Neural cell (in vitro differentiated cells): Measurements from ENCODE around the gene COL24A1. TPM values are rescaled to one million over a fixed set of nuclear protein-coding genes. Genes with fewer than 3 reads are reported as not detected.
"Not testable (repeated sequence)": the region's sequence is repeated elsewhere in the genome, so short reads cannot be mapped to it uniquely, and the experiment has no call there.

Experiments used
- H2AFZ ChIP-seq: fragments of 200-600, 300-800 bp; sonication (generic), shearing (Covaris generic); 2 replicates; pipeline ENCODE4 v1.6.0; 2014; ENCODE audit warnings: low read depth, mild to moderate bottlenecking, antibody characterized with exemption, low read length, moderate library complexity
- H3F3A ChIP-seq: fragments of 200-600 bp; shearing (Covaris generic); 2 replicates; pipeline ENCODE4 v1.6.1; 2016; ENCODE audit warnings: mild to moderate bottlenecking, moderate library complexity, mixed read lengths, antibody characterized with exemption, low read length; ENCODE audit not compliant: insufficient read depth, poor library complexity, severe bottlenecking
- H3K27ac ChIP-seq: fragments of 200-600, 300-800 bp; sonication (generic), shearing (Covaris generic); 2 replicates; pipeline ENCODE4 v1.5.1; 2014; ENCODE audit warnings: mild to moderate bottlenecking, low read length, moderate library complexity
- H3K27me3 ChIP-seq: fragments of 300-800, 200-600 bp; sonication (generic), shearing (Covaris generic); 2 replicates; pipeline ENCODE4 v1.6.0; 2014; ENCODE audit warnings: mild to moderate bottlenecking, low read depth, low read length, moderate library complexity; ENCODE audit not compliant: insufficient read depth
- H3K36me3 ChIP-seq: fragments of 300-800, 200-600 bp; sonication (generic), shearing (Covaris generic); 2 replicates; pipeline ENCODE4 v1.5.1; 2014; ENCODE audit warnings: mild to moderate bottlenecking, antibody characterized with exemption, low read length, moderate library complexity; ENCODE audit not compliant: insufficient read depth
- H3K4me2 ChIP-seq: fragments of 300-800, 200-600 bp; sonication (generic), shearing (Covaris generic); 2 replicates; pipeline ENCODE4 v1.6.0; 2014; ENCODE audit warnings: mild to moderate bottlenecking, low read length
- H3K4me3 ChIP-seq: fragments of 300-800, 200-600 bp; sonication (generic), shearing (Covaris generic); 2 replicates; pipeline ENCODE4 v1.5.1; 2014; ENCODE audit warnings: mild to moderate bottlenecking, low read length, moderate library complexity
- H3K79me2 ChIP-seq: fragments of 200-600 bp; shearing (Covaris generic); replicated peaks from 2 replicates; pipeline ENCODE4 v1.6.0; 2014; ENCODE audit warnings: mild to moderate bottlenecking, low read length, moderate library complexity; ENCODE audit not compliant: insufficient read depth
- H3K9ac ChIP-seq: fragments of 300-800, 200-600 bp; sonication (generic), shearing (Covaris generic); 2 replicates; pipeline ENCODE4 v1.6.1; 2016; ENCODE audit warnings: mild to moderate bottlenecking, low read length, mixed read lengths
- H3K9me2 ChIP-seq: fragments of 200-600 bp; shearing (Covaris generic); 2 replicates; pipeline ENCODE4 v1.6.1; 2016; ENCODE audit warnings: mild to moderate bottlenecking, low read length, mixed read lengths; ENCODE audit not compliant: insufficient read depth
- H3K9me3 ChIP-seq: fragments of 200-600, 300-800 bp; sonication (generic), shearing (Covaris generic); 2 replicates; pipeline ENCODE4 v1.6.1; 2016; ENCODE audit warnings: mild to moderate bottlenecking, mixed run types, low read length, moderate library complexity, mixed read lengths
- H4K20me1 ChIP-seq: fragments of 200-600 bp; shearing (Covaris generic); 2 replicates; pipeline ENCODE4 v1.6.1; 2016; ENCODE audit warnings: mild to moderate bottlenecking, mixed run types; ENCODE audit not compliant: insufficient read depth
- EP300 ChIP-seq: fragments of 450-650 bp; conservative IDR thresholded peaks from 2 replicates; pipeline ENCODE4 v1.6.1; 2014; ENCODE audit warnings: antibody characterized with exemption, mild to moderate bottlenecking, moderate library complexity; ENCODE audit not compliant: poor library complexity, severe bottlenecking
- EZH2 ChIP-seq: fragments of 200-600, 300-800 bp; shearing (Covaris generic), sonication (generic); IDR thresholded peaks from 2 replicates; pipeline ENCODE4 v1.6.1; 2014; ENCODE audit warnings: antibody characterized with exemption, low read length, borderline replicate concordance, mild to moderate bottlenecking; ENCODE audit not compliant: insufficient read depth, poor library complexity, severe bottlenecking
- MXI1 ChIP-seq: fragments of 450-650 bp; conservative IDR thresholded peaks from 2 replicates; pipeline ENCODE4 v1.6.1; 2014; ENCODE audit warnings: antibody characterized with exemption, mild to moderate bottlenecking; ENCODE audit not compliant: poor library complexity, severe bottlenecking
- POLR2AphosphoS5 ChIP-seq: IDR thresholded peaks from 2 replicates; pipeline ENCODE4 v1.6.1; 2012
- RAD21 ChIP-seq: fragments of 450-650 bp; conservative IDR thresholded peaks from 2 replicates; pipeline ENCODE4 v1.6.1; 2014; ENCODE audit warnings: antibody characterized with exemption, mild to moderate bottlenecking, moderate library complexity
- SMC3 ChIP-seq: fragments of 450-650 bp; conservative IDR thresholded peaks from 2 replicates; pipeline ENCODE4 v1.6.1; 2014; ENCODE audit warnings: antibody characterized with exemption, mild to moderate bottlenecking, moderate library complexity; ENCODE audit not compliant: poor library complexity
- TAF1 ChIP-seq: IDR thresholded peaks from 2 replicates; pipeline ENCODE4 v1.6.1; 2012; ENCODE audit warnings: low read depth
- polyA plus RNA-seq: library from polyadenylated mRNA; depleted of rRNA; stranded (reverse); fragments of >200 nt; gene quantifications from 2 replicates; pipeline ENCODE4 v1.2.3, GENCODE V29; 2014
- TF ChIP-seq, protein P1 (sequence below): IDR thresholded peaks from 2 replicates; pipeline ENCODE4 v1.6.1; 2012; ENCODE audit warnings: borderline replicate concordance
- TF ChIP-seq, protein P2 (sequence below): fragments of 450-650 bp; IDR thresholded peaks from 2 replicates; pipeline ENCODE4 v1.5.1; 2014; ENCODE audit warnings: antibody characterized with exemption, mild to moderate bottlenecking, moderate library complexity; ENCODE audit not compliant: poor library complexity, severe bottlenecking

COL24A1 gene
- polyA plus RNA-seq, 1 donor from 2014 or later = 0.19 TPM

DNA sequence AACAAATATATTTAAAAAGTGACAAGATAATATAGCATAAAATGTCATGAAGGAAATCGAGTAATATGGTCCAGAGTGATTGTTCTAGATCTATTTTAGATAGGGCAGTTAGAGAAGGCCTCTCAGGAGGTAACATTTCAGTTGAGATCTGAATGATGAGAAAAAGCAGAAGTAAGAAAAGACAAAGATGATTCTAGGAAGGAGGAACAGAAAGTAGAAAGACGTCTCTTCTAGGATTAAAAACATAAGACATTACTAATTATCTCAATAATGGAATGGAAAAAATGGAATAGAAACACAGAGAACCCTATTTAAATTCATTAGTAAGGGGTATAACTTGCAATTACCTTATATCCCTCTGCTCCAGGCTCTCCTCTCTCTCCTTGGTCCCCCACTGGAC is 318.3 kb downstream of the COL24A1 start:
- no peaks in the 10 kb centered on the region for H3K36me3 ChIP-seq
- H3K9ac ChIP-seq = no peak overlapping the region
- no peak overlapping the region for H3K4me2 ChIP-seq
- H4K20me1 ChIP-seq = no peaks in the 10 kb centered on the region
- TF ChIP-seq EP300 (no peak), TAF1 (no peak), RAD21 (no peak), EZH2 (no peak), SMC3 (no peak), MXI1 (no peak), POLR2AphosphoS5 (no peak)
- TF ChIP-seq, protein P1, sequence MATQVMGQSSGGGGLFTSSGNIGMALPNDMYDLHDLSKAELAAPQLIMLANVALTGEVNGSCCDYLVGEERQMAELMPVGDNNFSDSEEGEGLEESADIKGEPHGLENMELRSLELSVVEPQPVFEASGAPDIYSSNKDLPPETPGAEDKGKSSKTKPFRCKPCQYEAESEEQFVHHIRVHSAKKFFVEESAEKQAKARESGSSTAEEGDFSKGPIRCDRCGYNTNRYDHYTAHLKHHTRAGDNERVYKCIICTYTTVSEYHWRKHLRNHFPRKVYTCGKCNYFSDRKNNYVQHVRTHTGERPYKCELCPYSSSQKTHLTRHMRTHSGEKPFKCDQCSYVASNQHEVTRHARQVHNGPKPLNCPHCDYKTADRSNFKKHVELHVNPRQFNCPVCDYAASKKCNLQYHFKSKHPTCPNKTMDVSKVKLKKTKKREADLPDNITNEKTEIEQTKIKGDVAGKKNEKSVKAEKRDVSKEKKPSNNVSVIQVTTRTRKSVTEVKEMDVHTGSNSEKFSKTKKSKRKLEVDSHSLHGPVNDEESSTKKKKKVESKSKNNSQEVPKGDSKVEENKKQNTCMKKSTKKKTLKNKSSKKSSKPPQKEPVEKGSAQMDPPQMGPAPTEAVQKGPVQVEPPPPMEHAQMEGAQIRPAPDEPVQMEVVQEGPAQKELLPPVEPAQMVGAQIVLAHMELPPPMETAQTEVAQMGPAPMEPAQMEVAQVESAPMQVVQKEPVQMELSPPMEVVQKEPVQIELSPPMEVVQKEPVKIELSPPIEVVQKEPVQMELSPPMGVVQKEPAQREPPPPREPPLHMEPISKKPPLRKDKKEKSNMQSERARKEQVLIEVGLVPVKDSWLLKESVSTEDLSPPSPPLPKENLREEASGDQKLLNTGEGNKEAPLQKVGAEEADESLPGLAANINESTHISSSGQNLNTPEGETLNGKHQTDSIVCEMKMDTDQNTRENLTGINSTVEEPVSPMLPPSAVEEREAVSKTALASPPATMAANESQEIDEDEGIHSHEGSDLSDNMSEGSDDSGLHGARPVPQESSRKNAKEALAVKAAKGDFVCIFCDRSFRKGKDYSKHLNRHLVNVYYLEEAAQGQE = no peak
- TF ChIP-seq, protein P2, sequence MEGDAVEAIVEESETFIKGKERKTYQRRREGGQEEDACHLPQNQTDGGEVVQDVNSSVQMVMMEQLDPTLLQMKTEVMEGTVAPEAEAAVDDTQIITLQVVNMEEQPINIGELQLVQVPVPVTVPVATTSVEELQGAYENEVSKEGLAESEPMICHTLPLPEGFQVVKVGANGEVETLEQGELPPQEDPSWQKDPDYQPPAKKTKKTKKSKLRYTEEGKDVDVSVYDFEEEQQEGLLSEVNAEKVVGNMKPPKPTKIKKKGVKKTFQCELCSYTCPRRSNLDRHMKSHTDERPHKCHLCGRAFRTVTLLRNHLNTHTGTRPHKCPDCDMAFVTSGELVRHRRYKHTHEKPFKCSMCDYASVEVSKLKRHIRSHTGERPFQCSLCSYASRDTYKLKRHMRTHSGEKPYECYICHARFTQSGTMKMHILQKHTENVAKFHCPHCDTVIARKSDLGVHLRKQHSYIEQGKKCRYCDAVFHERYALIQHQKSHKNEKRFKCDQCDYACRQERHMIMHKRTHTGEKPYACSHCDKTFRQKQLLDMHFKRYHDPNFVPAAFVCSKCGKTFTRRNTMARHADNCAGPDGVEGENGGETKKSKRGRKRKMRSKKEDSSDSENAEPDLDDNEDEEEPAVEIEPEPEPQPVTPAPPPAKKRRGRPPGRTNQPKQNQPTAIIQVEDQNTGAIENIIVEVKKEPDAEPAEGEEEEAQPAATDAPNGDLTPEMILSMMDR = no peak
- no peaks in the 10 kb centered on the region for H3K9me3 ChIP-seq
- no peak overlapping the region for H3K27ac ChIP-seq
- no peaks in the 10 kb centered on the region for H3K79me2 ChIP-seq
- no peak overlapping the region for H3K4me3 ChIP-seq
- H3K9me2 ChIP-seq = no peaks in the 10 kb centered on the region
- H3F3A ChIP-seq = no peaks in the 10 kb centered on the region
- no peak overlapping the region for H2AFZ ChIP-seq
- H3K27me3 ChIP-seq = no peaks in the 10 kb centered on the region

DNA sequence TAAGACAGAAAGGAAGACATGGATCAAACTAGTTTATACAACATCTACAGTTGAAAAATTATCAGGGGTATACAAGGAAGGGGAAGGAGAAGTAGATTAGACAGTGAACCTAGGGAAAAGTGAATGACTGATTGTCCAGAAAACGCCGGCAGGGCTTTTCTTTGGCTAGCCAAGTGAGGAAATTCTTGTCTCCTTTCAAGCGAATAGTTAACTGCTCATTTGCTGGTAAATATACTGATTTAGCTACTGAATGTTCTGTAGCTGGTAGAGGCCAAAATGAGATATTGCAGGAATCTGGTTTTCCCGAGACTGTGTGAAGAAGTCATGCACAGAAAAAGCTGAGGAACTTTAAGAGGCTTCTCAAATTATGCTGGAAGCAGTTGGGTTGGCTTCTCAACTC is 319.8 kb downstream of the COL24A1 start:
- Histone ChIP-seq H3K36me3 (no peaks in the 10 kb centered on the region), H3K9me3 (no peaks in the 10 kb centered on the region), H3K27ac (no peak overlapping the region), H3F3A (no peaks in the 10 kb centered on the region), H3K4me2 (no peak overlapping the region), H3K9me2 (no peaks in the 10 kb centered on the region), H2AFZ (no peak overlapping the region), H3K9ac (no peak overlapping the region), H3K27me3 (no peaks in the 10 kb centered on the region), H3K79me2 (no peaks in the 10 kb centered on the region), H3K4me3 (no peak overlapping the region), H4K20me1 (no peaks in the 10 kb centered on the region)
- no peak for TF ChIP-seq POLR2AphosphoS5
- TF ChIP-seq EP300 = no peak

DNA sequence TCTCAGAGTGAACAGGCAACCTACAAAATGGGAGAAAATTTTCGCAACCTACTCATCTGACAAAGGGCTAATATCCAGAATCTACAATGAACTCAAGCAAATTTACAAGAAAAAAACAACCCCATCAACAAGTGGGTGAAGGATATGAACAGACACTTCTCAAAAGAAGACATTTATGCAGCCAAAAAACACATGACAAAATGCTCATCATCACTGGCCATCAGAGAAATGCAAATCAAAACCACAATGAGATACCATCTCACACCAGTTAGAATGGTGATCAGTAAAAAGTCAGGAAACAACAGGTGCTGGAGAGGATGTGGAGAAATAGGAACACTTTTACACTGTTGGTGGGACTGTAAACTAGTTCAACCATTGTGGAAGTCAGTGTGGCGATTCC is 323.4 kb downstream of the COL24A1 start:
- H3K4me2 ChIP-seq, H3K79me2 ChIP-seq, H3F3A ChIP-seq, H3K4me3 ChIP-seq, H3K9me3 ChIP-seq, H3K9me2 ChIP-seq, H3K9ac ChIP-seq, H4K20me1 ChIP-seq, H3K27me3 ChIP-seq, H3K36me3 ChIP-seq, H3K27ac ChIP-seq, H2AFZ ChIP-seq: not testable (repeated sequence)
